Inferior parietal cortex (tissue), 1 donor: ENCODE measurements around the gene TTC39A.
"Not testable (repeated sequence)": the region's sequence is repeated elsewhere in the genome, so short reads cannot be mapped to it uniquely, and the experiment has no call there.

ENCODE experiments used
- DNase-seq: peaks from one replicate; pipeline ENCODE4 v3.0.0-alpha.2; 2016; ENCODE audit errors: extremely low spot score

Gene TTC39A

DNA sequence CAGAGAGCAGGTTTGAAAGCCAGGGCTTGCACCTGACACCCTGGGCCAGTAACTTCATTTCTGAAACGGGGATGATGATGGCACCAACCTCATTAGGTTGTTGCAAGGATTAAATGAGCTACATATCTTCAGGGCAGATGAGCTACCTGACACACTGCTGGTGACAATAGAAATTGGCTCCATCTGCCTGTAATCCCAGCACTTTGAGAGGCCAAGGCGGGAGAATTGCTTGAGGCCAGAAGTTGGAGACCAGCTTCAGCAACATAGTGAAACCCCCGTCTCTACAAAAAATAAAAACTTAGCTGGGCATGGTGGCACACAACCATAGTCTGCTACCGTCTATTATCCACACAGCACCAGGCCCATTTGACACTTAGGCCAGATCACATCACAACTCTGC lies 6.3 kb upstream of the TTC39A start:
- DNase-seq, result no peak

DNA sequence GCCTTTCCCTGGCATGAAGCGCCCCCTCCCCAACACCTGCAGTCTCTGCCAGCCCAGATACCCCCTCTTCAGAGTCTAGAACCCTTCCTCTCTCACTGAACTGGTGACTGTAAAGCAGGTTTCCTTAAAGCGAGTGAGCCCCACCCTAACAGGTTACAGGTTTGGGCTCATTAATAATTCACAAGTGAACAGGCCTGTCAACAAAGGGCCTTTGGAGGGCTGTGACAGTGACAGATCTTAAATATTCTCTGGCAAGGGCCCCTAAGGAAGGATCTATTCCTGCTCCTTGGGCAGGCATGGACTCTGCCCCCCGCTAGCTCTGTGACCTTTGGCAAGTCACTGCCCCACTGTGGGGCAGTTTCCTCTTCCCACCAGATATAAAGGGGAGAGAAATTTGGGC lies 5.6 kb upstream of the TTC39A start:
- no peak for DNase-seq

DNA sequence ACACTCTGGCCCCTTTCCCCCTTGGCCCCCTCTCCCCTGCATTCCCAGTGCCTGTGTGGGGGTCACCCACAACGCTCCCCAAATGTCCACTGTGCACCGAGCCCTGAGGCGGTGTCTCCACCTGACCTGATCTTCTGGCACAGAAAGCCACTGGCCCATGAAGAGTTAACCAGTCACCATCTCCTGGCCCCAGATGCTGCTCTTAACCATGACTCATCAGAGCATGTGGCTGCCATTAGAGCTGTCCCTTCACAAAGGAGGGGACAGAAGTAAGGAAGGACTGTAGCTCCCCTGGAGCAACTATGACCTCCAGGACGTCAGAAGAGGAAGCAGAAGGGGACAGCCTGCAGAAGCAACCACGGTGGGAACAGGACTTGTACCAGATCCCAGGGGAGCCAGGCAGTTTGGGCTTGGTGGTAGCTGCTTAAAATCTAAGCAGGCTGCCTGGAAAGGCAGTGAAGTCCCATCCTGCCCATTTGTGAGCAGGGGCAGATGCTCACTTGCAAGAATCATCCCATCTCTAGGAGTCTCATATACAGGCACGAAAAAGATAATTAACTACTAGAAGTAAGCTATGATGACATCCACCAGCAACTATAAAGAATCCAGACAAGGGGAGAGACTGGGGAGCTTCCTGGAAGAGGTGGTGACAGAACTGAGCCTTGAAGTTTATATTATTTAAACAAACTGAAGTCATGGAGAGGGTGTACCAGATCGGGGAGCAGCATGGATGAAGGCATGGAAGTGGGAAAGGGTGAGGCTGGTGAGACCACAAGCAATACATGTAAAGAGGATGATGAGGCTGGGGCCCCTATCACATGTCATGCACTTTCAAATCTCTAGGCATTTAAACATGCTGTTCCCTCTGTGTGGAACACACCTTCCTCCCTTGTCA lies 1.1 kb upstream of the TTC39A start:
- peak; percentile 44 for DNase-seq

DNA sequence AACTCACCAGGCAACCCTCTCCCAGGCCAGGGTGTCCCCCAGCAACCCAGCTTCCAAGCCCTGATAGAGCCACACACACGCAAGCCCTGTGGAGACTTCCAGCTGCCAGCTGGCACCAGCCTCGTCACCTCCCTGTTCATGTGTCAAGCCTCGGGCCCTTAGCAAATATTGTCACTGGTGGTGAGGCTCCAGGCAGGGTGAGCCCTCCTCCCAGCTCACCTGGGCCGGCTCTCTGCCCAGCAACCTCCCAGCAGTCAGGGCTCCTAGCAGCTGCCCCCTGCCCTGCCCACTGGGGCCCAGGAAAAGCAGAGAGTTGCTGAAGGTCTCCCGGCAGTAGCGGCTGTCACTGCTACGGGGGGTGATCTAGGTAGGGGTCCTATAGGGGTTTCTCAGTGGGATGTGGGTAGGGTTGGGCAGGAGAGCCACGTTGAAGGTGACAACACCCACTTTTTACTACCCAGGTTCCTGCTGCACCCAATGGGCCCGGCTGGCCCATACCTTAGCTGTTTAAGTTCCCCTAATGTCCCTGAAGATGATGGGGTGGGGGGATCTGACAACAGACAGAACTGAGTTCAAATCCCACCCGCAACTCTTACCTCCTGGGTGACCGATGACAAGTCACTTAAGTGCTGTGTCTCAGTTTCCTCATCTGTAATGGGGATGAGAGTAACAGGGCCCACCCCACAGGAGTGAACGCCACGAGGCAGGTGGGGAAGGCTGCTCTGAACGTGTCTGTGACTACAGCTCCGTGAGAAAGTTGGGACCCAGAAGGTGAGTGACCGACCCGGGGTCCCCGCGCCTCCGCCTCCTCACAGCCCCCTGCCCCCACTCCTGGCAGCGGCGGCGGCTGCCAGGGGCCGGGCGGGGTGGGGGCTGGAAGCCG lies 678 bp downstream of the TTC39A start:
- no peak for DNase-seq

DNA sequence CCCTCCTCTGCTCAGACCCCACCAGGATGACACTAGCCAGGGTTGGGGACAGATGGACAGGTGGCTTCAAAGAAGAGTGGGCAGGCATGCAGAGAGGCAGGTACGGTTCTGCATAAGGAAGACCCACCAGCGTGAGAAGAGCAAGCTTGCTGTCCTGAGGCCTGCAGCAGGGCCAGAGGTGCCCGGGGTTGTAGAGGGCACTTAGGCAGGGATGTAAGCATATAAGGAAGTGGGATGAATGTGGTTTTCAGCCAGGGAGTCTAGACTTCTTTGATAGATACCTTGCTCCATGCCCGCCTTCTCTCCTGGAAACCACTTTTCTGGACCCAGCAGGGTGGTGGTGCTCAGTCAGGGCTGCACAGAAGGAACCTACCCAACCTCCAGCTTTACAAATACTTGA lies 1.4 kb downstream of the TTC39A start:
- no peak for DNase-seq

DNA sequence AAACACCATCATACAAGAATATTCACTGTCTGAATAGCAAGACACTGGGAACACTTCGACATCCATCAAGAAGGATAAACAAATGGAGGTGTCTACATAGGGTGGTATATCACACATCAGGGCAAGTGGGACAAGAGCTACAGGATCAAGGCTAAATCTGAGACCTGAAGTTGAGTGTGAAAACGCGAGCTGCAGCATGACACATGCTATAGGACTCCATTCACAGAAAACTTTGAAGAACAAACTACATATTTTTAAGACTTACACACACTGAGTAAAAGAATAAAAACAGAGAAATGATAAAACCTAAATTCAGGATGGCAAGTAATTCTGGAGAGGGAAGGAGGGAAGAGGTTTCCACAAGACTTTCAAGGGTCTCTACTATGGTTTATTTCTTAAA lies 2.1 kb downstream of the TTC39A start:
- DNase-seq, result no peak

GRCh38 chr1:51327386-51327785 lies 3.0 kb downstream of the TTC39A start:
- no peak for DNase-seq

DNA sequence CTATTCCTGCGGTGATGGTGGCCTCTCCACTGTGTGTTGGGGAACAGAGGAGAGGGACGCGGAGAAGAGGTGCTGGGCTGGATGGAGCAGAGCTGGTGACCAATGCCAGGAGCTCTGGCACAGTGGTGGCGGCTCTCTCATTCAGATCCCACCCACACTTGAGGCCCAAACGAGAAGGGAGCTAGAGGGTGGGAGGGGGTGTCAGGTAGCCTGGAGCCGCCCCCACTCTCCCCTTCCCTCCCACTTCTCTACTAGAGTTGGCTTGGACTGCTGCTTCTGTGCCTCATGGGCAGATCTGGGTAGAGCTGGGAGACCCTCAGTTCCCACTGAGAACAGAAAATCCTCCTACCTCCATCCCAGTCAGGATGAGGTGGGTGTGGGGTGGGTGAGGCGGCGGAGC lies 3.5 kb downstream of the TTC39A start:
- DNase-seq, result no peak

DNA sequence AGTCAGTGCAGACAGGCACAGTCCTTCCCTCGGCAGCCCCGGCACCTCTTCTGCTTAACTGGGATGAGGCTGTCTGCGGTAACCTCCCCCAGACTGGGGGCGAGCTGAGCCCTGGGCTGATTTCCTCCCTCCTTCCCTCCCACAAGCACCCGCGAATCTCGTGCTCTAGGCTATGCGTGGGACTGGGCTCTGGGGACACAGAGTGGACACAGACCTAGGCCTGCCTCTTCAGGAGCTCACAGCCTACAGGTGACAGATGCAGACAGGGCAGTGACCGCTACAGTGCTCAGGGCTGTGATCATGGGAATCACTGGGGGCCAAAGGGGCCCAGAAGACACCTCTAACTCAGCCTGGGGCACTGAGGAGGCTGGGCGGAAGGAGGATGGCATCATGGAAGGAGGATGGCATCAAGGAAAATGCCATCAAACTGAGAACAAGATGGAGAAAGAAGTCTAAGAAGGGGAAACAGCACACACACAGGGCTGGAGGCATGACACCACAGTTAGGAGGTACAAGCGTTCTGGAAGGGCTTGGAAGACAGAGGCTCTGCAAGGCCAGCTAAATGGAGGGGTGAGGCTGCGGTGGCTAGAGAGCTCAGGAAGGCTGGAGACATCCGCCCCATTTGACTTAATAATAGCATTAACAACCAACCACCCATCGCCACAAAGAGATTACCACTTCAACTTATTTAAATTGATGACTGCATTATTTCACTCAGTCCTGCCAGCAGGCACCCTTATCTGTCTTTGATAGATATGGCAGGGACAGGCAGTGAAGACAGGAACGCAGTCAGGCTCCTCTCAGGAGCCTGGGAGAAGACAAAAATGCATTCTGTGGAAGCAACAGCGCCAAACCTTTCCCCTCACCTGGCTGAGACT lies 4.2 kb downstream of the TTC39A start:
- DNase-seq, result no peak

DNA sequence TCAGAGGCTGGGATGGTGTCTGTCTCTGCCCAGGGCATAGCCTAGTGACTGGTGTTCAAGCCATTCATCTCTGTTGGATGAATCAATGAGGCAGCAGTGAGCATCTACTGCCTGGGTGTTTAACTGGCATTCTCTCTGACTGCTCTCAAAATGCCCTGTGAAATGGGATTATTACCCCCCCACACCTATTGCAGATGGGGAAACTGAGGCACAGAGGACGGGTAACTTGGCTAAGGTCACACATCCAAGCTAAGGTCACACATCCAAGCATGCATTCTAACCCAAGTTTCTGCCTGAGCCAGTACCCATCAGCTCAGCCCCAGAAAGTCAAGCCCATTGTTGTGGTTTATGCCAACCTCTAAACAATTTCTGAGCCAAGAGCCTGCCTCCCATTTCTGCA lies 5.0 kb downstream of the TTC39A start:
- no peak for DNase-seq

DNA sequence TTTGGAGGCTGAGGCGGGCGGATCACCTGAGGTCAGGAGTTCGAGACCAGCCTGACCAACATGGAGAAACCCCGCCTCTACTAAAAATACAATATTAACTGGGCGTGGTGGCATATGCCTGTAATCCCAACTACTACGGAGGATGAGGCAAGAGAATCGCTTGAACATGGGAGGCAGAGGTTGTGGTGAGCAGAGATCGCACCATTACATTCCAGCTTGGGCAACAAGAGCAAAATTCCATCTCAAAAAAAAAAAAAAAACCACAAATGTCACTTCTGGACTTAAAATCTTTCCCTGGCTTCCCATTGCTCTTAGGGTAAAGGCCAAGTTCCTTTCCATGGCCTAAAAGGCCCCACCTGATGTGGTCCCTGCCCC lies 5.4 kb downstream of the TTC39A start:
- DNase-seq, result not testable (repeated sequence)

DNA sequence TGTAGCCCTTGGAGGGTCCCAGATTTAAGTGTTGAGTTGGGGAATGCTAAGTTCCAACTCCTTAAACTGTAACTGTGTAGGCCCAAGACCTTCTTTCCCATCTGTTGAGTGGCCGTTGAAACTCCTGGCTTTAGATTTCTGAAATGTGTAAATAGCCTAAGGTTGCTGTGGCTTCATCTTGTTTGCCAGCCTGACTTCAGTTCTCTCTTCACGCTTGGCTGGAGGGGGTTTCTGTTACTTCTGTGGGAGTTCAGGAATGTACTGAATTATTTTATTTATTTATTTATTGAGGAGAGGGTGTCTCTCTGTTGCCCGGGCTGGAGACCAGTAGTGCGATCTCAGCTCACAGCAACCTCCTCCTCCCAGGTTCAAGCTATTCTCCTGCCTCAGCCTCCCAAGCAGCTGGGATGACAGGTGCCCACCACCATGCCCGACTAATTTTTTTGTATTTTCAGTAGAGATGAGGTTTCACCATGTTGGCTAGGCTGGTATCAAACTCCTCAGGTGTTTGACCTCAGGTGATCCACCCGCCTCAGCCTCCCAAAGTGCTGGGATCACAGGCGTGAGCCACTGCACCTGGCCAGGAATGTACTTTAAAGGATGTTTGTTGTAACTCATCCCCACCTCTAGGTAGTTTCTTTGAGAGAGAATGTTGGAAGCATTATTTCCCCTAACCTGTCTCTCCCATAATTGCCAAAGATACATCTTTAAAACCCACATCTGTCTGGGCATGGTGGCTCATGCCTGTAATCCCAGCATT lies 5.9 kb downstream of the TTC39A start:
- DNase-seq, result no peak

GRCh38 chr1:51323778-51324177 lies 6.6 kb downstream of the TTC39A start:
- no peak for DNase-seq

- DNase-seq, result no peak
Measured at GRCh38 chr1:51322417-51323101, 7.8 kb downstream of the TTC39A start.

GRCh38 chr1:51321924-51322280 lies 8.5 kb downstream of the TTC39A start:
- DNase-seq, result no peak

DNA sequence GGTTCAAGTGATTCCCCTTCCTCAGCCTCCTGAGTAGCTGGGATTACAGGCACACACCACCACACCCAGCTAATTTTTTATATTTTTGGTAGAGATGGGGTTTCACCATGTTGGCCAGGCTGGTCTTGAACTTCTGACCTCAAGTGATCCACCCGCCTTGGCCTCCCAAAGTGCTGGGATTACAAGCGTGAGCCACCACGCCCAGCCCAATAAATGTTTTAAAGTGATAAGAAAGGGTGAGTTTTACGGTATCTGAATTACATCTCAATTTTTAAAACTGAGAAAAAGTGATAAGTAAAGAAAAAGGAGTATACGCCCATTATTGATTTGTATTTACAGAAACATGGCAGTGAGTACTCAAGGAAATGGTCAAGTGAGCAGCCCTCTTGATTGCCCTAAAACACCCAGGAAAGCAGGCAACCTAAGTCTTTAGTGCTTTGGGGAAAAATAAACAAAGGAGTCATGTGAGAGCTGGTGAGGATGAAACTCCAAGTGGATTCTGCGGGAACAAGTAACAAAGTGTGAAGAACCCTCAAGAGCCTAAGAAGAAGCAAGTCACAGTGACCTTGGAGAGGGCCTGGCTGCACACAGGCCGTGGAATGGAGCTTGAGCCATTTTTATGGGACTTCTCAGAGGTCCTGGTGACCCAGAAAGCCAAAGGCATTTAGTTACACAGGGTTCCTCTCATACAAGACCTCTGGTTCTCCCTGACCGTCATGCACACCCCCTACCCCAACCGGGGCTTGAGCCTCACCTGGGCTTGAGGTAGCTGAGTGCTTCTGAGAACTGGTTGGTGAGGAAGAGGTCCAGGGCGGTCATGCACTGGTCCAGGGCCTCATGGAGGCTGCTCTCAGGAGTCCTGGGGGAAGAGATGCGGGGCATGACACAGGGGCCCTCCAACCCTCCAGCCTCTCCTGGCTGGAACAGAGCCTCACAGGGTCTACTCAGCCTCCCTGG lies 9.1 kb downstream of the TTC39A start:
- no peak for DNase-seq

- DNase-seq, result no peak
Measured at GRCh38 chr1:51317798-51318197, 12.6 kb downstream of the TTC39A start.

DNA sequence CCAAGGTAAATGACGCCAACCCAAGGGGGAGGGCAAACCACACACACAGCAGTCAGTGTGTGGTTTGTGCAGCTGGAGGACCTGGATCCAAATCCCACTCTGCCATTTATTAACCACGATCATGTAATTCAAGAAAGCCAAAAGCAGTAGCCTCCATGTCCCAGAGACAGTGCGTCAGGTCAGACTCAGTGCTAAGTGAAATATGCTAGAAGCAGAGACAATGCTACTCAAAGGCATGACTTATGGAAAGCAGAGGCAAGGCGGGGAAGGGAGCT lies 13.6 kb downstream of the TTC39A start:
- no peak for DNase-seq

- no peak for DNase-seq
Measured at GRCh38 chr1:51316113-51316845, 14.1 kb downstream of the TTC39A start.
